CMK (cell line): ENCODE data around the gene INCA1.

Experiments used
- DNase-seq: peaks from one replicate; pipeline ENCODE4 v3.0.0-alpha.2; 2010; ENCODE audit warnings: low read depth

INCA1 gene

DNA sequence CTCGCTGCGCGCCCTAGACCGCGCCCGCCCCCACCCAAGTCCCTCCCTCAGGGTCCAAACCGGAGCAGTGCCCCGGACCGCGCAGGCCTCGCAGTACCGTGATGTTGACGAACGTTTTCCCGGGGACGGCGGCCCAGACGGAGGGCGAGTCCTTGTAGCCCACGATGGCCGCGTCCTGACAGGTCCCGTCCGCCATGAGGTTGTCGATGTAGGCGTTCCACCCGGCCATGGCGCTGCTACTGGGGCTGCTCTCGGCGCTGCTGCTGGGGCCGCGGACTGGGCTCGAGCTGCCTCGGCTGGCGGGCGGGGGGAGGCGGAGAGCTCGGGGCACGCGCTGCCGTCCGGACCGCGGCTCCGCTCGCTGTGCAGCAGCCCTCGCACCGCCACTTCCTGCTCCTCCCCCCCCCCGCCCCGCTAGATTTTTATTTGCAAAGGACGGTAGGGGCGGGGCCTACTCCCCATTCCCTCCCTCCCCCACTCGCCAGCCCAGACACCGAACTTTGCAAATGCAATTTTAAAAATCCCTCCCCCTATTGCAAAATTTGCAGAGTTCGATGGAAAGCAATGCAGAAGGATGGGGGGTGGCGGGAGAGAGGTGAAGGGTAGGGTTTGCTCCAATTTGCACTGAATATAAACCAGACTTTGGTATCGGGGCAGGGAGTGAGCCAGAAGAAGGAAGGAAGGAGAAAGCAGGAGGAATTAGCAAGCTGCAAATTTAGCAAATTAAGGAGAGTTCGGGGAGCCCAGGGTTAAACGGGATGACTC is 49.0 kb downstream of the INCA1 start, which contains the start of gene PFN1:
Gene PFN1, minus strand, starts transcription at position 365 of the 765 bp plus-strand sequence. Its CDS starts 136 bp downstream, at position 229.
- no peak for DNase-seq

DNA sequence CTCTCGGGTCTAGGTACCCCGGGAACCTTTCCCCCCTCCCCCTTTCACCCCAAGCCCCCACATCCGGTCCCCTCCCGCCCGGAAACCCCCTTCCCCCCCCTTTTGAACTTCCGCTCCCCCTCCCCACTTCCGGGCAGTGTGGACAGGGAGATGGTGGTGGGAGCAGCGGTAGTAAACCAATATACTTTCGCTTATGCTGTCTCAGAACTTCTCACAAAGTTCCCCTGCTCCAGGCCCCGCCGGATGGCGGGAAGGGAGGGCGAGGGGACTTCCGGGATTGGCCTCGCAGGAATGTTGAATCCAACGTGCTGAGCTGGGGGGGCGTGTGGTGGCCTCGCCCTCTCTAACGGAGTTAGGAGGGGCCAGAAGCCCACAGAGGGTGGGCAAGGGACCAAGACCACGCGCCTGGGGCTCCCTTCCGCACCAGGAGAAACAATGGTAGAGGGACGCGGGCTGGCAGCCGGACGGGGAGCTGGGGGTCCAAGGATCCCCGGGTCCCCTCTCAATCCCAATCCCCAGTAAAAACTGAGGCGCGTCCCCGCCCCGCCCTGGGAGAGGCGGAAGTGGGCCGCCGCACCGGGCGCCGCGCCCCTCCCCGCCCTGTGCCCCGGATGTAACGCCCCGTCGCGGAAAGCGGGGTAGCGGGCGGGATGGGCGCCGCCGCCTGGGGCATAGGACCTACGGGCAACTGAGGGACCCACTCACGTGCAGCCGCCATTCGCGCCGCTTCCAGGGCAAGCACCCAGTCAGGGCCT is 49.7 kb downstream of the INCA1 start:
- no peak for DNase-seq

DNA sequence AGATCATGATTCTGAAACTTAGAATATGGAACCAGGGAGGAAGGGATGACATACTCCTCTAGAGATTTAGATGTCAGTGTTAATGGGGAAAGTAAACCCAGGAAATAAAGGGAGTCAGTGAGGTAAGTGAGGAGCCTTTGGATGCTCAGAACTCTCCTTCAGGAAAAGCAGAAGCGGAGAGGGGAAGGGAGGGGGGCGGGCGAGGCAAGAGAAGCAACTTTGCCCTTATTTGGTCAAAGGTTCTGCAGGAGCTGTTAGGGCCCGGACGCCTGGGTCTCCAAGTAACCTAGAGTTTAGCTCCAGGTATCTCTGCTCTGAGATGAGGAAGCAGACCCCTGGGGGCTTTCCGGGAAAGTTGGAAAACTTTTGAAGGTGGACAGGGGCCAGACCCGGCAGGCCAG is 50.3 kb downstream of the INCA1 start:
- no peak for DNase-seq

GRCh38 chr17:4946312-4946976 is 50.9 kb downstream of the INCA1 start:
- DNase-seq = no peak

DNA sequence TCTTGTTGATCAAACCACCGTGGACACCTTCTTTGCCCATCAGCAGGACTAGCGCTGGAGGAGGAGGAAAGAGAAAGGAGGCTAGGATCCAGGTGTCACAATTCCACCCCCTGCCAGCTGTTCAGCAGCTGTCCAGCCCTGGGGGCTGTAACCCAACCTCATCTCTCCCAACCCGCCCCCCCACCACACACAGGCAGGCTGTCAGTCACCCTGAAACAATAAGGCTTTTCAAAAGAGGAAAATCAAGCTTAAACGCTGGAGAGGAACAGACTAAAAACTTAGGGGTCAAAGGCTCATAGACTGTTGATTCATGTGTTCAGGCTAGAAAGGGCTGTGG is 51.4 kb downstream of the INCA1 start:
- no peak for DNase-seq

DNA sequence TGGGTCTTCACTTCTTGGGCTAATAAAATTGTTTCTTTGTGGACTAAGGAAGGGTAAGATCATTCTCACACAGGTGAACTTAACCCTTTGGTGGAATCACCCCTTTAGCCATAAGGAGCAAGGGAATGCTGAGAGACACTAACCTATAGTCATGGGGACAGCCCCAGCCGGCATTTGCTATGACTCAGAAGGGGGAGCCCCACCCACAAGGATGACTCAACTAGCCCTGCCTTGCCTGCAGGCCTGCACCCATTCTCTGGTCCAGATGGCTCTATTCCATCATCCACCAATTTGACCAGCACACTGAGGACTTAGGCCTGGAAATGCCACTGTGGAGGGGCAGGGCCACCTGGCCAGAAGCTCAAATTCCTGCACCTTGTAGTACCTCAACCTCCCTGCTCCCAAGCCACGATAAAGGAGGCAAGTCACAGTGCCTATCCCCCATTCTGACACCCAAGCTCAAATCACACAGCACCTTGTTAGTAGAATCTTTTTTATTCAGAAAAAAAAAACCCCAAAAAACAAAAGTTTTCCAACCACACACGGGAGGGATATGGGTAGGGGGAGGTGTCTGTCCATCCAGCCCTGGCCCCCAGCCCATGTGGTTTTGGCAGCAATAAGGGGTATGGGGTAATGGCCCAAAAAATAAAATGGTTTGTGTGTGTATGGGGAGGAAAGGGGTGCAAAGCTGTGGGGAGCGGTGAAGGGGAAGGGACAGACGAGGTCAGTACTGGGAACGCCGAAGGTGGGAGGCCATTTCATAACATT is 52.0 kb downstream of the INCA1 start:
- no peak for DNase-seq

DNA sequence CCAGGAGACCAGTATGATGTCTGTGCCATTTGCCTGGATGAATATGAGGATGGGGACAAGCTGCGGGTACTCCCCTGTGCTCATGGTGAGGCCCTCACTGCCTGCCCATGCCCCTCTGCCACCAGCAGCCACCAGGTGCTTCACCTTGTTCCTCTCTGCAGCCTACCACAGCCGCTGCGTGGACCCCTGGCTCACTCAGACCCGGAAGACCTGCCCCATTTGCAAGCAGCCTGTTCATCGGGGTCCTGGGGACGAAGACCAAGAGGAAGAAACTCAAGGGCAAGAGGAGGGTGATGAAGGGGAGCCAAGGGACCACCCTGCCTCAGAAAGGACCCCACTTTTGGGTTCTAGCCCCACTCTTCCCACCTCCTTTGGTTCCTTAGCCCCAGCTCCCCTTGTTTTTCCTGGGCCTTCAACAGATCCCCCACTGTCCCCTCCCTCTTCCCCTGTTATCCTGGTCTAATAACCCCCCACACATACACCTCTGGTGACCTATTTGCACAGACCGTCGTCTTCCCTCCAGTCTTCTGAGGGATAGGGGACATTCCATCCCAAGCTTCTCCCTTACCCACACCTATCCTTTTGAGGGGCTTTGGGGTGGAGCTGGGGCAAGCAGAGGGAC is 52.7 kb downstream of the INCA1 start:
- DNase-seq = no peak

DNA sequence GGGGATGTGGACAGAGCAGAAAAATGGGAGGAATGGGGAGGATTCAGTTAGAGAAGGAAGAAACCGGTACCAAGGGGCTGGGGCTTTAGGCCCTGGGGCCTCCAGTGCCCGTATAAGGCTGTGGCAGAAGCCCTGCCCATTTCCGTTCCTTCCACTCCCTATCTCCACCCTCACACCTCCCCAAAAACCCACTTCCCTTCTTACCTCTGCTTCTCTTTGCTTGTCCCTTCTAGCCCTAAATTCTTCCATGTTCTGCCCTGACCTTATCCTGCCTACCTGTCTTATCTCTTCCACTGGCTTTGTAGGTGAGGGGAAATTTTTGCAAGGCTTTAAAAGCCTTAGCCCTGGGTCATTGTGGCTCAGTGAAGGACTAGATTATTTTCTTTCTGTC is 53.2 kb downstream of the INCA1 start:
- no peak for DNase-seq

DNA sequence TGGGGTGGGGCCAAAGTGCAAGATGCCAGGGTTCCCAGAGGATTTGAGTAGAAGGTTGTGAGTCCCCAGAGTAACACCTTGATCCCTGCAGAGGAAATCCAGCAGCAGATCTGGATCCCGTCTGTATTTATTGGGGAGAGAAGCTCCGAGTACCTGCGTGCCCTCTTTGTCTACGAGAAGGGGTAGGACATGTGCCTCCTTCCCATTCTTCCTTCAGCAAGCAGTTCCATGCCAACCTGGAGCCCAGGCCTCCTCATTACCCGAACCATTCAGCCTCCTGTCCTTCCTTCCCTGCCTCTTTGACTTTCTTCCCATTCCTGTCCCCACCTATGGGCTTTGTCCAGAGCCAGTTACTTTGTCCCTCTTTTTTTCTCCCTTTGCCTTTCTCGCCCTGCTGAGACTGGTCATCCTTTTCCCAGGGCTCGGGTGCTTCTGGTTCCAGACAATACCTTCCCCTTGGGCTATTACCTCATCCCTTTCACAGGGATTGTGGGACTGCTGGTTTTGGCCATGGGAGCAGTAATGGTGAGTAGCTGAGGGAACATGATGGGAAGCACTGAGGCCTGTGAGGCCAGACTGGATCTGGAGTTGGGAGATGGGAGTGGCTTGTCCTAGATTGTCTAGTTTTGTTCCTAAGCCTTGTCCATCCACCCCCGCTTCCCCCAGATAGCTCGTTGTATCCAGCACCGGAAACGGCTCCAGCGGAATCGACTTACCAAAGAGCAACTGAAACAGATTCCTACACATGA is 54.4 kb downstream of the INCA1 start:
- DNase-seq = no peak

GRCh38 chr17:4941319-4941610 is 56.1 kb downstream of the INCA1 start:
- DNase-seq = no peak

- DNase-seq = no peak
Observed at GRCh38 chr17:4940555-4941318, 56.6 kb downstream of the INCA1 start.

DNA sequence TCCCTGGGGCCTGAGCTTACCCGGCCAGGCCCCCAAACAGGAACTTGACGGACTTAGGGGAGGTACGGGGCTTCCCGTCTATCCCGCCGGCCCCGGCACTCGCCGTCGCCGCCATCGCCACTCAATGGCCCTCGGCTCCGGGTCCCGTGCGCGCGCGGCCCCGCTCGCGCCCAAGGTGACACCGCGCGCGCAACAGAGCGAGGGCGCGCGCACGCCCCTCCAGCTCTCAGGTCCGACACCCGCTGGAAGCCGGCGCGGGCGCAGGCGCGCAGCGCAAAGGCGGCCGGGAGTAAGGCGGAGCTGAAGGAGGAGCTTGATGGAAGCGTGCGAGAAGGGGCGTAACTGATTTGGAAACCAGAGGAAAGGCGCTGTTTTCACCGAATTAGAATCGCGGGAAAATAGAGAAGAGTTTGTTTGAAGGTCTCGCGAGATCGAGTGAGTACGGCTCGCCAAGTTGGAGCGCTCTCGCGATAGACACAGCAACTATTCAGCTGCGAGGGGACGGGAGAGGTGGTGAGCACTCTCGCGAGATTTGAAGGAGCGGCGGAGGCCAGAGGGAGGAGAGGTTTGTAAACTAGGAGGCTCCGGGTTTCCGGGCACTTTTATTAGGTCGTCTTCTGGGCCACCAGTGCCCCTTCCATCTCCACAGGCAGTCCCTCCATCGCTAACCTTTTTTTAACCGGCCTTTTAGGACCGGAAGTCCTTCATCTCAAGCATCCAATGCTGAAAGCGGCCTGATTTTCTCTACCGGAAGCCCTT is 57.3 kb downstream of the INCA1 start, which contains the start of the genes RNF167 and SLC25A11:
Gene RNF167, plus strand, starts transcription at position 473 of the 759 bp plus-strand sequence. CDS start 642 bp downstream, outside the sequence.
Gene SLC25A11, minus strand, starts transcription at position 251 of the 759 bp plus-strand sequence. Its CDS starts 136 bp downstream, at position 115.
- peak; percentile 90 for DNase-seq

DNA sequence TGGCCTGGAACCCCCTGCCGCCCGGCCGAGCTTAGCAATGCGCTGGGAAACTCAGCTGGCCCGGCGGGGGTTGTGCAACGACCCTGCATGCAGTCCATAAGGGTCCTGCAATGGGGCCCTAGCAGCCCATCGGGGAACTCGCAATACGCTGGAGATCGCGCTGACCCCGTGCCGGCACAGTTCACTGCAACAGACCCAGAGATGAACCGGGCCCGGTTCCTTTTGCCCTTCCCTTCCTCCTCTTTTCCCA is 57.9 kb downstream of the INCA1 start:
- DNase-seq = no peak

- DNase-seq = no peak
Observed at GRCh38 chr17:4938688-4939545, 58.4 kb downstream of the INCA1 start.
